ENCODE data around the gene SLC49A4. TPM values are rescaled to one million over a fixed set of nuclear protein-coding genes. Genes with fewer than 3 reads are reported as not detected.

SLC49A4 gene
- total RNA-seq, 1 donor, result 30.0 TPM

DNA sequence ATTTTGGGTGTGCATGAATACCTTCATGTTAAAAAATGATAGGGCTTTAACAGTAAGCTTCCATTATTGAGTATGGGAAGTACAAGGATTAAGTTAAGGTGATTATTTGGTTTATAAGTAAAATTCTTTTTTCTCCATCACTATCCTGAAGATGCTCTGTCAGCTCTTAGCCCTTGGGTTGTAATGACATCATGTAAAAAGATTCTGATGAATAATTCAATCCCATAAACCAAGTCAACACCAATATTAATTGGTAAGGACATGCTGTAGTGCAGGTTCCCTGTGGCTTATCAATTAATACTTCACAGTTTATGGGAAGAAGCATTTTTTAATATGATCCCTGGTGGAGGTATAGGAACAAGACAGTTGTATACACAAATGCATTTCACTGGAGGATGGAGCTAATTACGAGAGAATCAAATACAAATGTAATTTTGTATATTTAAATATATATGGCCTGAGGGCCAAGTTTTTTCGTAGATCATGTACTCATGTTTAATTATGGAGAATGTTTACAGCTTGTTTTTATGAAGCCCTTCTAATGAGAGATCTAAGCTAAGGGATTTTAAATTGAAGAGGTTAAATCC lies 87.6 kb downstream of the SLC49A4 start:
- H3K4me3 ChIP-seq (ENCODE audit: low read depth, low read length), result no peak overlapping the region
- TF ChIP-seq, protein P1, sequence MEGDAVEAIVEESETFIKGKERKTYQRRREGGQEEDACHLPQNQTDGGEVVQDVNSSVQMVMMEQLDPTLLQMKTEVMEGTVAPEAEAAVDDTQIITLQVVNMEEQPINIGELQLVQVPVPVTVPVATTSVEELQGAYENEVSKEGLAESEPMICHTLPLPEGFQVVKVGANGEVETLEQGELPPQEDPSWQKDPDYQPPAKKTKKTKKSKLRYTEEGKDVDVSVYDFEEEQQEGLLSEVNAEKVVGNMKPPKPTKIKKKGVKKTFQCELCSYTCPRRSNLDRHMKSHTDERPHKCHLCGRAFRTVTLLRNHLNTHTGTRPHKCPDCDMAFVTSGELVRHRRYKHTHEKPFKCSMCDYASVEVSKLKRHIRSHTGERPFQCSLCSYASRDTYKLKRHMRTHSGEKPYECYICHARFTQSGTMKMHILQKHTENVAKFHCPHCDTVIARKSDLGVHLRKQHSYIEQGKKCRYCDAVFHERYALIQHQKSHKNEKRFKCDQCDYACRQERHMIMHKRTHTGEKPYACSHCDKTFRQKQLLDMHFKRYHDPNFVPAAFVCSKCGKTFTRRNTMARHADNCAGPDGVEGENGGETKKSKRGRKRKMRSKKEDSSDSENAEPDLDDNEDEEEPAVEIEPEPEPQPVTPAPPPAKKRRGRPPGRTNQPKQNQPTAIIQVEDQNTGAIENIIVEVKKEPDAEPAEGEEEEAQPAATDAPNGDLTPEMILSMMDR (IDR thresholded peaks at IDR 0.05; ENCODE audit: insufficient read depth, low read length), result no peak
- DNase-seq (ENCODE audit: low read depth), result no peak

DNA sequence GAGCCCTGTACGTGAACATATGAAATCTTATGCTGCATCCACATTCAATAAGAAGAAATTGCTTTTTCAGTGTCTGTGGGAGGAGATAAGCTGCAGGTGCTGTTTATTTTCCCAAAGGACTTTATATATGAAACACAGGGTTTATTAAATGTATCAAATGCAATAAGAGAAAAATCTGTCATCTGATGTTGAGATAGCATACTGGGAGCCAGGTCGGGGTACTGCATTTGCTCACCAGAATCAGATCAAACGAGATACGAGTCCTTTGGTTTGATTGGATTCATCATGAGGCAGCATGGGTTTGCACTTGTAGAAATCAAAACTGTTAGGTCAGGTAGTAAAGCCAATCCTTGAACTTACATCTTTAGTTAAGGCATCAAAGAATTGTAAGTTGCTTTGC lies 91.4 kb downstream of the SLC49A4 start:
- TF ChIP-seq, protein P1 (IDR thresholded peaks at IDR 0.05; ENCODE audit: insufficient read depth, low read length), result no peak
- DNase-seq (ENCODE audit: low read depth), result no peak
- no peak overlapping the region for H3K4me3 ChIP-seq (ENCODE audit: low read depth, low read length)

DNA sequence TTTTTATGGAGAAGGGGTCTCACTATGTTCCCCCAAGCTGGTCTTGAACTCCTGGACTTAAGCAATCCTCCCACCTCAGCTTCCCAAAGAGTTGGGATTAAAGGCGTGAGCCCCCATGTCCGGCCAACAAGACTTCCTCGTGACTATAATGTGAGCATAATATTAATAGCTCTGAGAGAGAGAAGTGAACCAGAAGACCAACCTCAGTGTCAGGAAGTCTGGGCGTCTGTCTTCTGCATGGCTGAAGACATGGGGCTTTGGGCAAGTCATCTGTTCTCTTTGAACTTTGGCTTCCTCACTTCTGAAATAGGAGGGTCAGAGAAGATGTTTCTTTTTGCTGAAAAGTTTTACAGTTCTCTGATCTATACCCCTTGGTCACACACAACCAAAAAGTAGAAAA lies 92.1 kb downstream of the SLC49A4 start:
- TF ChIP-seq, protein P1 (IDR thresholded peaks at IDR 0.05; ENCODE audit: insufficient read depth, low read length), result no peak
- H3K4me3 ChIP-seq (ENCODE audit: low read depth, low read length), result no peak overlapping the region
- DNase-seq (ENCODE audit: low read depth), result no peak

DNA sequence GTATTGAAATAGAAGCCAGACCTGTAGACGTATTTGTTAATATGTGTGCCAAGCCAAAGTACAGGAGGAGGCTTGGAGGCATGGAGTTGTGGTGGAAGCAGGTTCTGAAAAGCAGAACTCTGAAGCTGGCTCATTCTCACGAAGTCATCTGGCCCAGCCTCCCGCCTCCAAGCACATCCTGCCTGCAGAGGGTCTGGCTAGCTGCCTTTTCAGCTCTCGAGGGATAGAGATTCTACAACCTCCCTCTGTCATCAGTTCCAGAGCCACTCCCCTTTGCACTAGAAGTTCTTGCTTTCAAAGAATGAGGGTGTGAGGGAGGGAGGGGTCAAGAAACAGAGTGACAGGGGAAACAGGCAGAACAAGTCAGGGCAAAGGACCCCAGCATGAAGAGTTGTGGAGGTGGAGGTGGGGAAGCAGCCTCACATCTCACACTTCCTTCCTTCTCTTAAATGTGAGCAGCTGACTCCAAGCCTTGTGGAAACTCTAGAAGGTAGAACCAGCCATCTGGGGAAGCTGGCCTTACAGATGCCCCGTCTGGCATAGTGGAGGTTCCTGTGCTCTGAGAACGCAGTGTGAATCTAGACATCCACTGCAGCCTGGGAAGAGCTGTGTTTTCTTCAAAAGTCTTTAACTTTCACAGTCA lies 95.3 kb downstream of the SLC49A4 start:
- DNase-seq (ENCODE audit: low read depth), result peak; percentile 88
- TF ChIP-seq, protein P1 (IDR thresholded peaks at IDR 0.05; ENCODE audit: insufficient read depth, low read length), result no peak
- H3K4me3 ChIP-seq (ENCODE audit: low read depth, low read length), result no peak overlapping the region

DNA sequence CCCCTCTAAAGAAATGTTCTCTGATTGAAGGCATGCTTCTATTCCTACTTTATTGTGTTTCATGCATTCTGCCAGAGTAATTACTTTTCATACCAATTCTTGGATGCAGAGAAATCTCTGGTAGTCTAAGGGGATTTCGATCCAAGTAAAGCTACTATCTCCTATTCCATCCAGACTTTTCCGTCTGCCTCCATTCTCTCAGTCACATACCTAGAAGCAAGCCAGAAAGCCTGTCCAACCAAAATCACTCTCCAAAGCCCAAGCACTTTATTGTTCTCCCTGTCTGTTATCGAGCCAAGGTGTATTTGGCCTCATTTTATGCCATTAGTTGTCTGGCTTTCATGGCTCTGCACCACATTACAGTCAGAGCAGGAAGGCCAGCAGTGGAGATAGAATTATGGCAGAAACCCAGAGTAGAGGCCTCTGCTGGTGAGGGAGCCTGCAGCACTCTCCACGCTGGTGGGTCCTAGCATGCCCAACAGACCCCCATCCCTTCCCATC lies 95.9 kb downstream of the SLC49A4 start:
- H3K4me3 ChIP-seq (ENCODE audit: low read depth, low read length), result no peak overlapping the region
- TF ChIP-seq, protein P1 (IDR thresholded peaks at IDR 0.05; ENCODE audit: insufficient read depth, low read length), result no peak
- peak; percentile 14 for DNase-seq (ENCODE audit: low read depth)

DNA sequence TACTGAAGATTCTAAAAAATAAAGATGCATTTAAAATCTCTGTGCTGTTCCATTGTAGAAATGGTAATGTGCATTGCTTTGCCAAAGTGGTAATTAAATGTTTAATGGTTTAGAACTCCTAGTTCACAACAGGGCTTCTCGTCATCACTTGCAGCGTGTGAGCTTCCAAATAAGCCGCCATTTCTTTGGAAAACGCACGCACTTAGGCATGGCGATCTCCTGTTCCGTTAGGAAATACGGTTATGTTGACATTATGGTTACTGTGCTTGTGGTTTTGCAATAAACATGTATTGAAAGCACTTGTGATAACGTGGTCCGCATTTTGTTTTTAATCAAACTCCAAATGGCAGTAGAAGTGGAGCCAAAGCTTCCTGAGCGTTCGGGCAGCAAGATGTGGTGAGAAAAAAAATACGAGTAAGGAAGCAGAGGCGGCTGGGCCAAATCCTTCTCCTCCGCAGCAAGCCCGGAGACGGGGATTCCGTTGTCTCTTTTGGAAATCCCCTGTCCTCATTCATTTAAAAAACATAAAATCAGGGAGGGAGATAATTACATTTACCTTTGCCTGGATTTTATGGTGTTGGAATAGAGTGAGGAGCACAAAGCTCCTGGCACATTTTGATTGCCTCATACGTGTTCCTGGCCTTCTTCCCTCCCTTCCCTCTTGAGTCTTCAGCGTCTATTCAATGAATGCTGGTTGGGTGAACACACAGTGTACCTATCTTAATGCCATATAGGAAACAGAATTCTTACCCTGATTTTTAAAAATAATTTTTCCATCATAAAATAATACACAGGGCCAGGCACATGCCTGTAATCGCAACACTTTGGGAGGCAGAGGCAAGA lies 97.5 kb downstream of the SLC49A4 start:
- H3K4me3 ChIP-seq (ENCODE audit: low read depth, low read length), result no peak overlapping the region
- no peak for DNase-seq (ENCODE audit: low read depth)
- TF ChIP-seq, protein P1 (IDR thresholded peaks at IDR 0.05; ENCODE audit: insufficient read depth, low read length), result no peak

Data from fibroblast of the aortic adventitia (primary cell).